ENCODE data around the gene TRIM3. TPM values are rescaled to one million over a fixed set of nuclear protein-coding genes. Genes with fewer than 3 reads are reported as not detected.
A peak's percentile ranks its signal among the peaks of the same experiment; 100 is the strongest.

The TRIM3 gene
- total RNA-seq, 1 donor from 2014 or later: 6.8 TPM

- intact Hi-C loops (cut with micrococcal nuclease): no loop called here
- H3K27ac Mint-ChIP-seq: no peak overlapping the region
- no peak overlapping the region for H3K4me3 Mint-ChIP-seq (ENCODE audit: low read depth)
- no peaks in the 10 kb centered on the region for H3K36me3 Mint-ChIP-seq (ENCODE audit: low read depth)
- H3K4me1 Mint-ChIP-seq (ENCODE audit: low read depth): no peaks in the 10 kb centered on the region
- peaks cover 10% of the 10 kb centered on the region for H3K27me3 Mint-ChIP-seq (ENCODE audit: low read depth)
- DNase-seq (ENCODE audit: low spot score): no peak
- no peaks in the 10 kb centered on the region for H3K9me3 Mint-ChIP-seq
Observed at GRCh38 chr11:6448574-6448973, 25.2 kb downstream of the TRIM3 start.

- Mint-ChIP-seq H3K9me3 (no peaks in the 10 kb centered on the region), H3K27ac (no peak overlapping the region), H3K4me3 (ENCODE audit: low read depth) (no peak overlapping the region), H3K36me3 (ENCODE audit: low read depth) (no peaks in the 10 kb centered on the region), H3K27me3 (ENCODE audit: low read depth) (peaks cover 10% of the 10 kb centered on the region), H3K4me1 (ENCODE audit: low read depth) (no peaks in the 10 kb centered on the region)
- intact Hi-C loops (cut with micrococcal nuclease): loop anchor here (1.0 kb wide), 1 partner anchor 64 kb away; no protein-coding TSS in a partner anchor
- peak; percentile 27 for DNase-seq (ENCODE audit: low spot score)
Observed at GRCh38 chr11:6443269-6444003, 30.3 kb downstream of the TRIM3 start.

GRCh38 chr11:6442441-6442840 lies 31.3 kb downstream of the TRIM3 start:
- Mint-ChIP-seq H3K36me3 (ENCODE audit: low read depth) (no peaks in the 10 kb centered on the region), H3K27me3 (ENCODE audit: low read depth) (peaks cover 10% of the 10 kb centered on the region), H3K4me1 (ENCODE audit: low read depth) (no peaks in the 10 kb centered on the region), H3K4me3 (ENCODE audit: low read depth) (no peak overlapping the region), H3K27ac (no peak overlapping the region), H3K9me3 (no peaks in the 10 kb centered on the region)
- intact Hi-C loops (cut with micrococcal nuclease): no loop called here
- no peak for DNase-seq (ENCODE audit: low spot score)

- intact Hi-C loops (cut with micrococcal nuclease): no loop called here
- no peak within 1 kb of the TSS for H3K4me3 Mint-ChIP-seq (ENCODE audit: low read depth)
- H3K9me3 Mint-ChIP-seq: no peaks in the 10 kb centered on the region
- no peaks in the 10 kb centered on the region for H3K36me3 Mint-ChIP-seq (ENCODE audit: low read depth)
- H3K27me3 Mint-ChIP-seq (ENCODE audit: low read depth): peaks cover 7% of the 10 kb centered on the region
- no peak within 1 kb of the TSS for H3K27ac Mint-ChIP-seq
- no peak for DNase-seq (ENCODE audit: low spot score)
- peaks cover under 1% of the 10 kb centered on the region for H3K4me1 Mint-ChIP-seq (ENCODE audit: low read depth)
Observed at GRCh38 chr11:6440906-6441358, 32.8 kb downstream of the TRIM3 start, which contains the start of gene HPX. Gene HPX, minus strand, starts transcription at chr11:6440987. Its CDS starts 24 bp downstream, at chr11:6440963.

- H3K4me1 Mint-ChIP-seq (ENCODE audit: low read depth): peaks cover 5% of the 10 kb centered on the region
- no peaks in the 10 kb centered on the region for H3K9me3 Mint-ChIP-seq
- no peaks in the 10 kb centered on the region for H3K36me3 Mint-ChIP-seq (ENCODE audit: low read depth)
- intact Hi-C loops (cut with micrococcal nuclease): loop anchor here (5.0 kb wide), 1 partner anchor 47 kb away; the partner anchor contains the start of gene SMPD1
- no peak for DNase-seq (ENCODE audit: low spot score)
- no peak overlapping the region for H3K4me3 Mint-ChIP-seq (ENCODE audit: low read depth)
- no peaks in the 10 kb centered on the region for H3K27me3 Mint-ChIP-seq (ENCODE audit: low read depth)
- no peak overlapping the region for H3K27ac Mint-ChIP-seq
Observed at GRCh38 chr11:6438979-6439571, 34.7 kb downstream of the TRIM3 start.

- no peak for DNase-seq (ENCODE audit: low spot score)
- Mint-ChIP-seq H3K9me3 (no peaks in the 10 kb centered on the region), H3K27ac (no peak overlapping the region), H3K36me3 (ENCODE audit: low read depth) (no peaks in the 10 kb centered on the region), H3K4me1 (ENCODE audit: low read depth) (peaks cover 5% of the 10 kb centered on the region), H3K27me3 (ENCODE audit: low read depth) (no peaks in the 10 kb centered on the region), H3K4me3 (ENCODE audit: low read depth) (no peak overlapping the region)
- intact Hi-C loops (cut with micrococcal nuclease): loop anchor here (5.0 kb wide), 1 partner anchor 46 kb away; the partner anchor contains the start of gene SMPD1
Observed at GRCh38 chr11:6437993-6438392, 35.7 kb downstream of the TRIM3 start.

- H3K4me1 Mint-ChIP-seq (ENCODE audit: low read depth): peaks cover 5% of the 10 kb centered on the region
- H3K27ac Mint-ChIP-seq: no peak overlapping the region
- intact Hi-C loops (cut with micrococcal nuclease): loop anchor here (5.0 kb wide), 1 partner anchor 45 kb away; the partner anchor contains the start of gene SMPD1
- H3K4me3 Mint-ChIP-seq (ENCODE audit: low read depth): no peak overlapping the region
- no peaks in the 10 kb centered on the region for H3K36me3 Mint-ChIP-seq (ENCODE audit: low read depth)
- no peaks in the 10 kb centered on the region for H3K27me3 Mint-ChIP-seq (ENCODE audit: low read depth)
- no peak for DNase-seq (ENCODE audit: low spot score)
- H3K9me3 Mint-ChIP-seq: no peaks in the 10 kb centered on the region
Observed at GRCh38 chr11:6437423-6437822, 36.3 kb downstream of the TRIM3 start.

GRCh38 chr11:6433998-6434660 lies 39.6 kb downstream of the TRIM3 start:
- no peaks in the 10 kb centered on the region for H3K9me3 Mint-ChIP-seq
- DNase-seq (ENCODE audit: low spot score): no peak
- H3K27ac Mint-ChIP-seq: no peak overlapping the region
- intact Hi-C loops (cut with micrococcal nuclease): no loop called here
- no peaks in the 10 kb centered on the region for H3K36me3 Mint-ChIP-seq (ENCODE audit: low read depth)
- no peaks in the 10 kb centered on the region for H3K27me3 Mint-ChIP-seq (ENCODE audit: low read depth)
- peaks cover 5% of the 10 kb centered on the region for H3K4me1 Mint-ChIP-seq (ENCODE audit: low read depth)
- H3K4me3 Mint-ChIP-seq (ENCODE audit: low read depth): no peak overlapping the region

GRCh38 chr11:6431861-6432260 lies 41.9 kb downstream of the TRIM3 start:
- no peak overlapping the region for H3K4me3 Mint-ChIP-seq (ENCODE audit: low read depth)
- peaks cover 9% of the 10 kb centered on the region for H3K27me3 Mint-ChIP-seq (ENCODE audit: low read depth)
- H3K4me1 Mint-ChIP-seq (ENCODE audit: low read depth): peaks cover 5% of the 10 kb centered on the region
- no peaks in the 10 kb centered on the region for H3K36me3 Mint-ChIP-seq (ENCODE audit: low read depth)
- H3K27ac Mint-ChIP-seq: no peak overlapping the region
- no peaks in the 10 kb centered on the region for H3K9me3 Mint-ChIP-seq
- intact Hi-C loops (cut with micrococcal nuclease): no loop called here
- DNase-seq (ENCODE audit: low spot score): no peak

GRCh38 chr11:6427516-6427915 lies 46.2 kb downstream of the TRIM3 start:
- H3K4me3 Mint-ChIP-seq (ENCODE audit: low read depth): no peak overlapping the region

GRCh38 chr11:6420677-6421076 lies 53.1 kb downstream of the TRIM3 start:
- peaks cover 4% of the 10 kb centered on the region for H3K4me1 Mint-ChIP-seq (ENCODE audit: low read depth)
- no peak overlapping the region for H3K27ac Mint-ChIP-seq
- no peaks in the 10 kb centered on the region for H3K36me3 Mint-ChIP-seq (ENCODE audit: low read depth)
- peaks cover 42% of the 10 kb centered on the region for H3K27me3 Mint-ChIP-seq (ENCODE audit: low read depth)
- no peak for DNase-seq (ENCODE audit: low spot score)
- intact Hi-C loops (cut with micrococcal nuclease): no loop called here
- no peak overlapping the region for H3K4me3 Mint-ChIP-seq (ENCODE audit: low read depth)
- no peaks in the 10 kb centered on the region for H3K9me3 Mint-ChIP-seq

More at GRCh38 chr11:6427516-6427915, 46.2 kb downstream of the TRIM3 start:
- intact Hi-C loops (cut with micrococcal nuclease): no loop called here
- Mint-ChIP-seq H3K27ac (no peak overlapping the region), H3K4me1 (ENCODE audit: low read depth) (no peaks in the 10 kb centered on the region), H3K9me3 (no peaks in the 10 kb centered on the region), H3K27me3 (ENCODE audit: low read depth) (peaks cover 39% of the 10 kb centered on the region), H3K36me3 (ENCODE audit: low read depth) (no peaks in the 10 kb centered on the region)
- no peak for DNase-seq (ENCODE audit: low spot score)

- Mint-ChIP-seq H3K36me3 (ENCODE audit: low read depth) (no peaks in the 10 kb centered on the region), H3K4me1 (ENCODE audit: low read depth) (peaks cover 4% of the 10 kb centered on the region), H3K27me3 (ENCODE audit: low read depth) (peaks cover 31% of the 10 kb centered on the region), H3K27ac (peak within 1 kb of the TSS; percentile 25), H3K9me3 (no peaks in the 10 kb centered on the region), H3K4me3 (ENCODE audit: low read depth) (peak within 1 kb of the TSS; percentile 72)
- intact Hi-C loops (cut with micrococcal nuclease): loop anchor here (1.0 to 10.0 kb wide), 5 partner anchors 17 to 266 kb away; partner anchors contain the start of genes CAVIN3, MRPL17, SMPD1 and TAF10
- DNase-seq (ENCODE audit: low spot score): peak; percentile 68
Observed at GRCh38 chr11:6419009-6419631, 54.6 kb downstream of the TRIM3 start, which contains the start of gene APBB1. Gene APBB1, minus strand, starts transcription at chr11:6419094. Its CDS starts 7,747 bp downstream, at chr11:6411347.

All from activated T-helper 2 cell treated with anti-CD3 and anti-CD28 coated beads, Interferon-gamma antibody, Interleukin-2, Interleukin-4, amounts not matched to agents 10 μg/mL and 5 μg/mL and 100 μg/mL, durations not matched to agents 14 hours and 24 hours and 36 hours (primary cell).